Neutrophil (primary cell): ENCODE measurements around the gene ATP5PF.

Source experiments
- H3K27ac ChIP-seq: fragments of 200-600 bp; sonication (generic); 2 replicates; pipeline ENCODE4 v1.5.1; 2016; ENCODE audit warnings: mild to moderate bottlenecking, moderate library complexity
- H3K27me3 ChIP-seq: fragments of 200-600 bp; sonication (generic); 2 replicates; pipeline ENCODE4 v1.6.0; 2016; ENCODE audit warnings: mild to moderate bottlenecking
- H3K36me3 ChIP-seq: fragments of 200-600 bp; sonication (generic); 2 replicates; pipeline ENCODE4 v1.5.1; 2017
- H3K4me1 ChIP-seq, 2 experiments: fragments of 200-600 bp in 1 of 2; sonication (generic) in 1 of 2; 1 replicate in 1 of 2; 2 replicates in 1 of 2; pipeline versions ENCODE4 v1.5.1 to v1.6.1; 2013 to 2016; ENCODE audit warnings: low read depth in 1 of 2, low read length in 1 of 2, mild to moderate bottlenecking in 1 of 2, moderate library complexity in 1 of 2; ENCODE audit not compliant: control insufficient read depth in 1 of 2, insufficient read depth in 1 of 2
- H3K4me3 ChIP-seq, 2 experiments: fragments of 200-600 bp in 1 of 2; sonication (generic) in 1 of 2; 1 replicate in 1 of 2; 2 replicates in 1 of 2; pipeline ENCODE4 v1.5.1; 2013 to 2016; ENCODE audit warnings: low read depth in 1 of 2, low read length in 1 of 2, mild to moderate bottlenecking in 1 of 2, moderate library complexity in 1 of 2
- H3K9me3 ChIP-seq: fragments of 200-600 bp; sonication (generic); 2 replicates; pipeline ENCODE4 v1.5.1; 2016
- CTCF ChIP-seq: fragments of 200-600 bp; sonication (generic); IDR thresholded peaks from 2 replicates; pipeline ENCODE4 v1.5.1; 2016; ENCODE audit warnings: antibody characterized with exemption

The ATP5PF gene

GRCh38 chr21:25752416-25752815, 17.7 kb upstream of the ATP5PF start:
- TF ChIP-seq CTCF = no peak
- Histone ChIP-seq H3K4me3 (no peak overlapping the region), H3K36me3 (peaks cover 68% of the 10 kb centered on the region)

GRCh38 chr21:25750085-25750484, 15.4 kb upstream of the ATP5PF start:
- H3K4me1 ChIP-seq = no peaks in the 10 kb centered on the region
- H3K27ac ChIP-seq = no peak overlapping the region
- no peaks in the 10 kb centered on the region for H3K9me3 ChIP-seq
- H3K27me3 ChIP-seq = no peaks in the 10 kb centered on the region
- peaks cover 76% of the 10 kb centered on the region for H3K36me3 ChIP-seq
- H3K4me3 ChIP-seq = no peak overlapping the region
- no peak for TF ChIP-seq CTCF

More at GRCh38 chr21:25752416-25752815, 17.7 kb upstream of the ATP5PF start:
- H3K9me3 ChIP-seq = no peaks in the 10 kb centered on the region
- no peaks in the 10 kb centered on the region for H3K4me1 ChIP-seq
- H3K27me3 ChIP-seq = no peaks in the 10 kb centered on the region
- no peak overlapping the region for H3K27ac ChIP-seq

- no peaks in the 10 kb centered on the region for H3K9me3 ChIP-seq
- H3K27me3 ChIP-seq = no peaks in the 10 kb centered on the region
- H3K4me3 ChIP-seq = no peak overlapping the region
- TF ChIP-seq CTCF = no peak
- H3K4me1 ChIP-seq = no peaks in the 10 kb centered on the region
- H3K36me3 ChIP-seq = peaks cover 46% of the 10 kb centered on the region
- H3K27ac ChIP-seq = no peak overlapping the region
These were observed 10.2 kb upstream of the ATP5PF start for GRCh38 chr21:25744854-25745253.

GRCh38 chr21:25742900-25743299, 8.2 kb upstream of the ATP5PF start:
- Histone ChIP-seq H3K27ac (no peak overlapping the region), H3K9me3 (no peaks in the 10 kb centered on the region), H3K4me3 (no peak overlapping the region), H3K27me3 (no peaks in the 10 kb centered on the region), H3K4me1 (no peaks in the 10 kb centered on the region), H3K36me3 (peaks cover 26% of the 10 kb centered on the region)
- no peak for TF ChIP-seq CTCF

- H3K4me3 ChIP-seq = no peak overlapping the region
- no peak for TF ChIP-seq CTCF
- no peaks in the 10 kb centered on the region for H3K9me3 ChIP-seq
- H3K27me3 ChIP-seq = no peaks in the 10 kb centered on the region
- no peak overlapping the region for H3K27ac ChIP-seq
- H3K36me3 ChIP-seq = no peaks in the 10 kb centered on the region
- H3K4me1 ChIP-seq = peaks cover 20 to 23% of the 10 kb centered on the region in 2 experiments
These were observed 2.7 kb upstream of the ATP5PF start for GRCh38 chr21:25737421-25737820.
